ENCODE data around the gene DAZAP1. TPM values are rescaled to one million over a fixed set of nuclear protein-coding genes. Genes with fewer than 3 reads are reported as not detected.

DAZAP1 gene
- total RNA-seq, 2 donors from 2014 or later, result 32.6 to 47.5 TPM

DNA sequence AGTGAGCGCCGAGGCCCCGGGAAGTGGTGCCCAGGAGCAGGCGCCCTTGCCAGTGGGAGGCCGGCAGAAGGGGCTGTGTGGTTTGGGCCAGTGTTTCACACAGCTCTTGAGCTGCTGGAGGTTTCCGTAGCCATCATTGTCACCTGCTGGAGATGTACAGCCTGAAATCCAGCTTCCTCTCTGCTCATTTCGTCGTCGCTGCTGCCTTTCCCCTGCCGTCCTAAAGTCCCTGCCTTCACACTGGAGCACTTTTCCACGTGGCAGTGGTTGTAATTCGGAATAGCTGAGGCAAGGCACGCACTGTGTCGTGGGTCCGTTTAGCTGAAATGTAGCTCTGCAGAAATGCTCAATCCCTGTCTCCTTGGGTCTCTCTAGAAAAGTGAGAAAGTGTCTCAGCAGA is 13.2 kb downstream of the DAZAP1 start:
- TF ChIP-seq, protein P1, sequence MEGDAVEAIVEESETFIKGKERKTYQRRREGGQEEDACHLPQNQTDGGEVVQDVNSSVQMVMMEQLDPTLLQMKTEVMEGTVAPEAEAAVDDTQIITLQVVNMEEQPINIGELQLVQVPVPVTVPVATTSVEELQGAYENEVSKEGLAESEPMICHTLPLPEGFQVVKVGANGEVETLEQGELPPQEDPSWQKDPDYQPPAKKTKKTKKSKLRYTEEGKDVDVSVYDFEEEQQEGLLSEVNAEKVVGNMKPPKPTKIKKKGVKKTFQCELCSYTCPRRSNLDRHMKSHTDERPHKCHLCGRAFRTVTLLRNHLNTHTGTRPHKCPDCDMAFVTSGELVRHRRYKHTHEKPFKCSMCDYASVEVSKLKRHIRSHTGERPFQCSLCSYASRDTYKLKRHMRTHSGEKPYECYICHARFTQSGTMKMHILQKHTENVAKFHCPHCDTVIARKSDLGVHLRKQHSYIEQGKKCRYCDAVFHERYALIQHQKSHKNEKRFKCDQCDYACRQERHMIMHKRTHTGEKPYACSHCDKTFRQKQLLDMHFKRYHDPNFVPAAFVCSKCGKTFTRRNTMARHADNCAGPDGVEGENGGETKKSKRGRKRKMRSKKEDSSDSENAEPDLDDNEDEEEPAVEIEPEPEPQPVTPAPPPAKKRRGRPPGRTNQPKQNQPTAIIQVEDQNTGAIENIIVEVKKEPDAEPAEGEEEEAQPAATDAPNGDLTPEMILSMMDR (IDR thresholded peaks at IDR 0.05), result no peak
- peaks cover 0 to 38% of the 10 kb centered on the region in 2 donors for H3K4me1 ChIP-seq
- DNase-seq (ENCODE audit: low spot score), result no peak
- no peaks in the 10 kb centered on the region for H3K27me3 ChIP-seq
- no peak overlapping the region for H3K27ac ChIP-seq
- no peaks in the 10 kb centered on the region for H3K9me3 ChIP-seq
- H3K36me3 ChIP-seq, result peaks cover 53% of the 10 kb centered on the region
- H3K4me3 ChIP-seq, result no peak overlapping the region

- no peaks in the 10 kb centered on the region for H3K27me3 ChIP-seq
- peaks cover 0 to 30% of the 10 kb centered on the region in 2 donors for H3K4me1 ChIP-seq
- no peak overlapping the region for H3K27ac ChIP-seq
- DNase-seq (ENCODE audit: low spot score), result no peak
- H3K4me3 ChIP-seq, result no peak overlapping the region
- H3K9me3 ChIP-seq, result no peaks in the 10 kb centered on the region
- H3K36me3 ChIP-seq, result peaks cover 61% of the 10 kb centered on the region
- TF ChIP-seq, protein P1 (IDR thresholded peaks at IDR 0.05), result no peak
Measured at GRCh38 chr19:1421218-1421957, 14.0 kb downstream of the DAZAP1 start.

DNA sequence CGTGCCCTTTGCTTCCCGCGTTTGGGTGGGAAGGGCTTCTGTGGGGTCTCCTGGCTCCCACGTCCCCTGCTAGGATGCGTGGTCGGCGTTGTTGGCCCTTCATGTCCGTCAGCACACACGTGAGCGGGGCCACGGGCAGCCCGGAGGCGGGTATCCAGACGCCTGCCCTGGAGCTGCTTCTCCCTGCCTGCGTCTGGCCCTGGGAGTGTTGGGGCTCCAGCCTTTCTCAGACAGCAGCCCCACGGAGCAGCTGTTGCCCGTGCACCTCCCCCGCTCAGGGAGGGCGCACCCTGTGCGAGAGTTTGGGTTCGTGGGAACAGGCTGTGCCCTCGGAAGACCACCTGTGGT is 14.5 kb downstream of the DAZAP1 start:
- TF ChIP-seq, protein P1 (IDR thresholded peaks at IDR 0.05), result no peak
- H3K36me3 ChIP-seq, result peaks cover 66% of the 10 kb centered on the region
- no peak overlapping the region for H3K4me3 ChIP-seq
- peaks cover 0 to 25% of the 10 kb centered on the region in 2 donors for H3K4me1 ChIP-seq
- H3K27me3 ChIP-seq, result no peaks in the 10 kb centered on the region
- no peaks in the 10 kb centered on the region for H3K9me3 ChIP-seq
- H3K27ac ChIP-seq, result no peak overlapping the region
- DNase-seq (ENCODE audit: low spot score), result no peak

- Histone ChIP-seq H3K4me1 (peaks cover 0 to 21% of the 10 kb centered on the region in 2 donors), H3K27me3 (no peaks in the 10 kb centered on the region), H3K36me3 (peaks cover 68% of the 10 kb centered on the region), H3K9me3 (no peaks in the 10 kb centered on the region), H3K4me3 (no peak overlapping the region), H3K27ac (no peak overlapping the region)
- DNase-seq (ENCODE audit: low spot score), result no peak
- TF ChIP-seq, protein P1 (IDR thresholded peaks at IDR 0.05), result no peak
Measured at GRCh38 chr19:1422360-1422759, 15.0 kb downstream of the DAZAP1 start.

DNA sequence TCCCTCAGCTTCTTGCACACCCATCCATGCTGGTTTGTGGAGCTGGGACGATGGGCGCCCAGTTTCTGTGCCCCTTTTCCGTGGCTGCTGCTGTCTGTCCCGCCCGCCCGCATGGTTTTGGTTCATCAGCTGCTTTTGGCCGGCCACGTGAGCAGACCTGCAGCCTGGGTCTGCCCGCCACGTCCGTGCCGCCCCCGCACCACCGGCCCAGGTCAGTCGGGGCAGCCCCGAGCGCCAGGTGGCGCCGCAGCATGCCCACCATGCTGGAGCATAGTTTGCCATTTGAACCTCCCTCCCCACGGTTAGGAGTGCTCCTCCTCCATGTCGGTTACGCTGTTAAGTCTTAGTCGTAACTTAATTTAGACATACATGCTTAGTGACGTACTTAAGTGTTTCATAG is 15.6 kb downstream of the DAZAP1 start:
- H3K36me3 ChIP-seq, result peaks cover 68% of the 10 kb centered on the region
- peaks cover 0 to 15% of the 10 kb centered on the region in 2 donors for H3K4me1 ChIP-seq
- no peak overlapping the region for H3K4me3 ChIP-seq
- no peak for DNase-seq (ENCODE audit: low spot score)
- TF ChIP-seq, protein P1 (IDR thresholded peaks at IDR 0.05), result no peak
- H3K27ac ChIP-seq, result no peak overlapping the region
- no peaks in the 10 kb centered on the region for H3K27me3 ChIP-seq
- H3K9me3 ChIP-seq, result no peaks in the 10 kb centered on the region
